ENCODE measurements around the gene ARFGAP3.
A peak's percentile ranks its signal among the peaks of the same experiment; 100 is the strongest.
"Not testable (repeated sequence)": the region's sequence is repeated elsewhere in the genome, so short reads cannot be mapped to it uniquely, and the experiment has no call there.

Gene ARFGAP3

DNA sequence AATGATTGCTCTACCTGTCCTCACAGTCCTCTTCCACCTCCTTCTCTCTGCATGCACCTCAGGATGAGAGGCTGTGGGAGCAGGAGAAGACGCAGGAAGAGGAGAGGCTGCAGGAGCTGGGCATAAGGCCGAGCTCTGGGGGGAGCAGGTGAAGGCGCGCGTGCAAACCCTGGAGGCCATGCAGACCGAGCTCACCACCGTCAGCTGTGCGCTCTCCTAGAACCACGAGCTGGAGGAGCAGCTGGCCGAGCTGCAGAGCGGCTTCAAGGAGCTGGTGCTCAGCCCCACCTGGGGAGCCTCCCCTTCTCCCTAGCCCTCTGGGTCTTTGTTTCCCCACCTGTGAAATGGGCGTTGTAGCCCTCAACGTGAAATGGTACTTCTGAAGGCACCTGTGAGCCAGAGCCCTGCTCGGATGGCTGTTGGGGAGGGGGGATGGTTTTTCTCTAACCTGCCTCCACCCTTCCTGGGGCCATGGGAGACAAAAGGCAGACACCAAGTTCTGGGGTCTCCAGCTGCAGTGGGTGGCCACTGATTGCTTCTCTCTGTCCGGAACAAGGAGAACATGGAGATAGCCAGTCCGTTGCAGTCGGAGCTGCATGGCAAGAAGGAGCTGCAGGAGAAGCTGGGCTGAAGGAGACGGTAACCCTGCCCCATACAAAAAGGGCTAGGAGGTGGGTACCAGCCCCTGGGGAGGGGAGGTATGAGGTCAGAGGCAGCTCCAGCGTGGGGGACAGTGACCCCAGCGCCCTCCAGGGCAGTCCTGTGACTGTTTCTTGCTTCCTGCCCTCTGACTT, 71.2 kb downstream of the ARFGAP3 start:
- DNase-seq (ENCODE audit: insufficient read length, low spot score) (no peak), FAIRE-seq (no peak)
- TF ChIP-seq POU2F2 (IDR thresholded peaks at IDR 0.05; ENCODE audit: low read depth, low read length) (no peak), PAX5 (IDR thresholded peaks at IDR 0.05; ENCODE audit: insufficient read depth, low read length, severe bottlenecking) (no peak)

DNA sequence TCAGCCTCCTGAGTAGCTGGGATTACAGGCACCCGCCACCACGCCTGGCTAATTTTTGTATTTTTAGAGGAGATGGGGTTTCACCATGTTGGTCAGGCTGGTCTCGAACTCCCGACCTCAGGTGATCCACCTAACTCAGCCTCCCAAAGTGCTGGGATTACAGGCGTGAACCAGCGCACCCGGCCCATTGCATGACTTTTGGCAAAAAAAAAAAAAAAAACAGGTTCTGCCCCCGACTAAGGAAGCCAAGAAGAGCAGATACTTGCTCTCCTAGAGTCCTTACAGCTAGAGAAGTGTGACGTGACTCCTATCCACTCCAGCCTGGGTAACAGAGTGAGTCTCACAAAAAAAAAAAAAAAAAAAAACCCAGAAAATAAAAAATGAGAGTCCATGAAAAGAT, 74.8 kb downstream of the ARFGAP3 start:
- FAIRE-seq; DNase-seq (ENCODE audit: insufficient read length, low spot score): not testable (repeated sequence)

GRCh38 chr22:42780070-42780540, 77.0 kb downstream of the ARFGAP3 start:
- peak; percentile 98 for FAIRE-seq
- no peak for DNase-seq (ENCODE audit: insufficient read length, low spot score)
- TF ChIP-seq SPI1 (IDR thresholded peaks at IDR 0.05; ENCODE audit: low read depth, low read length) (peak; percentile 72), TAF1 (IDR thresholded peaks at IDR 0.05; ENCODE audit: low read depth, low read length) (no peak), POLR2A (IDR thresholded peaks at IDR 0.05; ENCODE audit: low read depth, low read length) (no peak), POLR2AphosphoS5 (IDR thresholded peaks at IDR 0.05; ENCODE audit: low read depth, low read length) (no peak), PAX5 (IDR thresholded peaks at IDR 0.05; ENCODE audit: insufficient read depth, low read length, severe bottlenecking) (no peak)

DNA sequence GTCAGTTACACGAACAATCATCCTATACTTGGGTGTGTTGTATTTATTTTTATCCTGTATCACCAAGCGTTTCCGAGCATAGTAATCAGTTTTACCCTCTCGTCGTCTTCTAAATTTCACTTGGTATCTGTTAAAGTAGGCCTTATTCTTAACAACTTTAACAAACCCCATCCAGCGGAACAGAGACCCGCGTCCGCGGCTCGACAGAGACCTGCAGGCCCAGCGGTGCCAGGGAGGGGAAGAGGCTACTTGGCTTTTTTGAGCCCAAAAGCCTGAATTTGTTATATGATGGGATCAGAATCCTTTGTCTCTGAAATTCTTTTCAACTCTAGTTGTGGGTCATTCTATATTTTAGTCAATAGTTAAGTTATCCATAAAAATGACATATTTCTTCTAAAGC, 79.9 kb downstream of the ARFGAP3 start:
- no peak for DNase-seq (ENCODE audit: insufficient read length, low spot score)
- TF ChIP-seq POLR2AphosphoS5 (IDR thresholded peaks at IDR 0.05; ENCODE audit: low read depth, low read length) (no peak), TAF1 (IDR thresholded peaks at IDR 0.05; ENCODE audit: low read depth, low read length) (no peak), PAX5 (IDR thresholded peaks at IDR 0.05; ENCODE audit: insufficient read depth, low read length, severe bottlenecking) (no peak), POLR2A (IDR thresholded peaks at IDR 0.05; ENCODE audit: low read depth, low read length) (no peak), POU2F2 (IDR thresholded peaks at IDR 0.05; ENCODE audit: low read depth, low read length) (no peak)
- no peak for FAIRE-seq

DNA sequence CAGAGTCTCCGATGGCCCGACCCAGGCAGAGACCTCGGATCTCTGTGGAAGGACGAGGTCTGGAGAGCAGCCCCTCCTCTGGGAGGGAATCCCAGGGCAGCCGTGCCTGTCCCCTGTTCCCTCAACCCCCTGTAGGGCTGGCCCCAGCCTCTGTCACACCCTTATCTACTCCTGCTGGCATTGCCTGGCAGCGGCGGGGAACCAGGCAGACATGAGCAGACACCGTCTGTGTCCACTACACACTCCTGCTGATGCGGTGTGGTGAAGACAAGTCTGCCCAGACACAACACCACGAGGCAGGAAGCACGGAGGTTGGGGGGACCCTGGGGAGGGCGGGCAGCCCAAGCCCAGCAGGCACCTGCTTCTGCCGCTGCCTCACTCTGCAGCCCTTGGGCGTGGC, 83.9 kb downstream of the ARFGAP3 start:
- TF ChIP-seq SPI1 (IDR thresholded peaks at IDR 0.05; ENCODE audit: low read depth, low read length) (no peak), POU2F2 (IDR thresholded peaks at IDR 0.05; ENCODE audit: low read depth, low read length) (no peak), TAF1 (IDR thresholded peaks at IDR 0.05; ENCODE audit: low read depth, low read length) (no peak), POLR2AphosphoS5 (IDR thresholded peaks at IDR 0.05; ENCODE audit: low read depth, low read length) (no peak), PAX5 (IDR thresholded peaks at IDR 0.05; ENCODE audit: insufficient read depth, low read length, severe bottlenecking) (no peak), POLR2A (IDR thresholded peaks at IDR 0.05; ENCODE audit: low read depth, low read length) (no peak)
- DNase-seq (ENCODE audit: insufficient read length, low spot score) (no peak), FAIRE-seq (peak; percentile 81)

DNA sequence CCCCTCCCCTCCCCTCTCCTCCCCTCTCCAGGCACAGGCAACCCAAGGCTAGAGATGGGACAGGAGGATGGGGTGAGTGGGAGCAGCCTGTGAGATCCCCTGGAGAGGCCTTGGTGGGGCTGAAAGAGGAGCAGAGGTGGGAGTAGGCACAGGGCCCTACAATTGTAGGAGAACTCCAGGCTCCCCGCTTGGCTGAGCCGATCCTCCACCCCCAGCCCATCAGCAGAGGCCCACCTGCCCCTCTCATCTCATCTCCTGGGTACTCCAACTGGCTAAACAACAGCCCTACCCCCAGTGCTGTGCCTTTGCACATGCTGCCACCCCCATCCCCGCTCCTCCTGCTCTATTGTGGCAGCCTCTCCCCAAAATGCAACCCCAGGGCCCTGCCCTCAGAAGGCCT, 84.4 kb downstream of the ARFGAP3 start:
- FAIRE-seq (no peak), DNase-seq (ENCODE audit: insufficient read length, low spot score) (no peak)
- TF ChIP-seq SPI1 (IDR thresholded peaks at IDR 0.05; ENCODE audit: low read depth, low read length) = no peak
- no peak for TF ChIP-seq POLR2AphosphoS5 (IDR thresholded peaks at IDR 0.05; ENCODE audit: low read depth, low read length)
- no peak for TF ChIP-seq TAF1 (IDR thresholded peaks at IDR 0.05; ENCODE audit: low read depth, low read length)
- TF ChIP-seq POLR2A (IDR thresholded peaks at IDR 0.05; ENCODE audit: low read depth, low read length) = no peak
- TF ChIP-seq POU2F2 (IDR thresholded peaks at IDR 0.05; ENCODE audit: low read depth, low read length) = no peak
- TF ChIP-seq PAX5 (IDR thresholded peaks at IDR 0.05; ENCODE audit: insufficient read depth, low read length, severe bottlenecking) = no peak

GRCh38 chr22:42770941-42771647, 86.0 kb downstream of the ARFGAP3 start:
- no peak for TF ChIP-seq POLR2AphosphoS5 (IDR thresholded peaks at IDR 0.05; ENCODE audit: low read depth, low read length)
- TF ChIP-seq POU2F2 (IDR thresholded peaks at IDR 0.05; ENCODE audit: low read depth, low read length) = no peak
- TF ChIP-seq POLR2A (IDR thresholded peaks at IDR 0.05; ENCODE audit: low read depth, low read length) = no peak
- no peak for TF ChIP-seq PAX5 (IDR thresholded peaks at IDR 0.05; ENCODE audit: insufficient read depth, low read length, severe bottlenecking)
- no peak for TF ChIP-seq TAF1 (IDR thresholded peaks at IDR 0.05; ENCODE audit: low read depth, low read length)
- no peak for TF ChIP-seq SPI1 (IDR thresholded peaks at IDR 0.05; ENCODE audit: low read depth, low read length)
- FAIRE-seq (peak; percentile 85), DNase-seq (ENCODE audit: insufficient read length, low spot score) (no peak)

DNA sequence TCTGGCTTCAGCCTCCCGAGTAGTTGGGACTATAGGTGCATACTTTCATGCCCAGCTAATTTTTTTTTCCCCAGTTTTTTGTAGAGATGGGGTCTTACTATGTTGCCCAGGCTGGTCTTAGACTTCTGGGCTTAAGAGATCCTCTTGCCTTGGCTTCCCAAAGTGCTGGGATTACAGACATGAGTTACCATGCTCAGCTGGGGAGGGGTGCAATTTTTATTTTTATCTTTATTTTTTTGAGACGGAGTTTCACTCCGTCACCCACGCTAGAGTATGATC, 86.7 kb downstream of the ARFGAP3 start:
- no peak for FAIRE-seq
- TF ChIP-seq SPI1 (IDR thresholded peaks at IDR 0.05; ENCODE audit: low read depth, low read length) = no peak
- TF ChIP-seq POU2F2 (IDR thresholded peaks at IDR 0.05; ENCODE audit: low read depth, low read length) = no peak
- TF ChIP-seq TAF1 (IDR thresholded peaks at IDR 0.05; ENCODE audit: low read depth, low read length) = no peak
- no peak for TF ChIP-seq POLR2A (IDR thresholded peaks at IDR 0.05; ENCODE audit: low read depth, low read length)
- no peak for TF ChIP-seq PAX5 (IDR thresholded peaks at IDR 0.05; ENCODE audit: insufficient read depth, low read length, severe bottlenecking)
- no peak for TF ChIP-seq POLR2AphosphoS5 (IDR thresholded peaks at IDR 0.05; ENCODE audit: low read depth, low read length)
- DNase-seq (ENCODE audit: insufficient read length, low spot score) = no peak

DNA sequence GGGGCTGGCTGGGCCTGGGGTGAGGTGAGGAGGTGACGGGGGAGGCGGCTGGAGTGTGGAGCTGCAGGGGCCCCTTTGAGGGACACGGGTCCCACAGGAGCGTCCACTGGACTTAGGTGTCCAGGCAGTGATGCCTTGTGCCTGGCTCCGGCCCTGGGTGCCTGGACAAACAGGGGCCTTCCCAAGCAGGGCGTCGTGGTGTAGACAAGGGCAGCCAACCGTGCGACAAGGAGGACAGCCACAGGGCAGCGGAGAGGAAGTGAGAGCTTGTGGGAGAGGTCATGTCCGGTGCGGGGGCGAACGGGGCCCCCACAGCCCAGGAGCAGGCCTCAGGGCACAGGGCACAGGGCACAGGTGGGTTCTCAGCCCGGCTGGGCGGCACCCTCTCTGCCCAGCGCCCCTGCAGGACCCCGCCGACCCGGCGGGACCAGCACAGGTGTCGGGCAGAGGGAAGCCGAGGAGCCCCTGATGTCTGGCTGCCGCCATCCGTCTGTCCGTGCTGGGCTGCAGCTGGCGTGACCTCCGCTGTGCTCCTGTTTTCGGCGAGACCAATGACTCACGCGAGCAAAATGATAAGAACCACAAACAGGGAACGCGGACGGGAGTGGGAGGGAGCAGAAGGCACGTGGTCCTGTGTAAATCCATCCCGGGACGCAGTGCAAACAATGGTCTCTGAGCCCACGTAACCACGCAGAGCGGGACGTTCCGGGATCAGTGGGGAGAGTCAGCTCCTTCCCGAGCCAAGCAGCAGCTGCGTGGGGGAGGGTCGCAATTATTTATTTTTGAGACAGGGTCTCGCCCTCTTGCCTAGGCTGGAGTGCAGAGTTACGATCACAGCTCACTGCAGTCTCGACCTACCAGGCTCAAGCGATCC, 87.3 kb downstream of the ARFGAP3 start:
- DNase-seq (ENCODE audit: insufficient read length, low spot score) = peak; percentile 83
- FAIRE-seq = peak; percentile 99
- TF ChIP-seq SPI1 (IDR thresholded peaks at IDR 0.05; ENCODE audit: low read depth, low read length) (peak; percentile 99), POU2F2 (IDR thresholded peaks at IDR 0.05; ENCODE audit: low read depth, low read length) (no peak; the same call in 1 of the 2 replicates), POLR2AphosphoS5 (IDR thresholded peaks at IDR 0.05; ENCODE audit: low read depth, low read length) (peak; percentile 37; the same call in 1 of the 2 replicates), PAX5 (IDR thresholded peaks at IDR 0.05; ENCODE audit: insufficient read depth, low read length, severe bottlenecking) (peak; percentile 99)

Measured in GM12891 (cell line).